SK-N-SH (cell line): ENCODE results near the gene TMEM95. TPM values are rescaled to one million over a fixed set of nuclear protein-coding genes. Genes with fewer than 3 reads are reported as not detected.

ENCODE experiments used
- CTCF ChIA-PET: fragments of 300-600, 350-600 bp; formaldehyde crosslinking; extraction: SDS; loops from one replicate; lab custom pipeline; 2021; lab: Yijun Ruan, JAX
- POLR2A ChIA-PET: fragments of 350-600 bp; sonication (Branson Sonifier 250); formaldehyde crosslinking; extraction: SDS; loops from one replicate; lab custom pipeline; 2020; ENCODE audit warnings: antibody characterized with exemption, inconsistent platforms; lab: Yijun Ruan, JAX
- DNase-seq: peaks from one replicate; pipeline ENCODE4 v3.0.0; 2012
- H2AFZ ChIP-seq: fragments of 200-600 bp; sonication (generic); 2 replicates; pipeline ENCODE4 v1.8.1; 2016; ENCODE audit warnings: antibody characterized with exemption, mild to moderate bottlenecking, low read depth
- H3F3A ChIP-seq: fragments of 200-600 bp; sonication (generic); replicated peaks from 2 replicates; pipeline ENCODE3; 2016; ENCODE audit warnings: antibody characterized with exemption, mild to moderate bottlenecking; ENCODE audit not compliant: insufficient read depth
- H3K27ac ChIP-seq, 2 experiments: fragments of 200-500 bp in 1 of 2; fragments of 200-600 bp in 1 of 2; sonication (Bioruptor generic) in 1 of 2; sonication (generic), shearing (Covaris generic) in 1 of 2; 2 replicates each; pipeline versions ENCODE4 v1.5.1 to v1.6.1; 2014 to 2016; ENCODE audit warnings: low read depth in 2 of 2, inconsistent platforms in 1 of 2, low read length in 1 of 2, mild to moderate bottlenecking in 1 of 2, mixed read lengths in 1 of 2
- H3K27me3 ChIP-seq: fragments of 200-600 bp; sonication (generic), shearing (Covaris generic); 2 replicates; pipeline ENCODE4 v1.6.1; 2016; ENCODE audit warnings: mixed run types; ENCODE audit not compliant: insufficient read depth
- H3K36me3 ChIP-seq, 2 experiments: fragments of 200-500 bp in 1 of 2; fragments of 200-600 bp in 1 of 2; sonication (Bioruptor generic) in 1 of 2; sonication (generic) in 1 of 2; replicated peaks in 1 of 2; 2 replicates each; pipeline versions ENCODE3 to v1.5.1; 2014 to 2016; ENCODE audit warnings: low read length in 1 of 2, mild to moderate bottlenecking in 1 of 2; ENCODE audit not compliant: insufficient read depth in 2 of 2, control insufficient read depth in 1 of 2
- H3K4me1 ChIP-seq, 2 experiments: fragments of 200-500 bp in 1 of 2; fragments of 200-600 bp in 1 of 2; sonication (Bioruptor generic) in 1 of 2; sonication (generic), shearing (Covaris generic) in 1 of 2; 2 replicates each; pipeline versions ENCODE4 v1.5.1 to v1.6.1; 2014 to 2016; ENCODE audit warnings: low read depth in 1 of 2, low read length in 1 of 2, mixed run types in 1 of 2; ENCODE audit not compliant: insufficient read depth in 2 of 2, control insufficient read depth in 1 of 2
- H3K4me2 ChIP-seq: fragments of 200-600 bp; sonication (generic), shearing (Covaris generic); 2 replicates; pipeline ENCODE4 v1.6.1; 2017; ENCODE audit warnings: mixed run types
- H3K4me3 ChIP-seq, 2 experiments: fragments of 200-500 bp in 1 of 2; fragments of 200-600 bp in 1 of 2; sonication (Bioruptor generic) in 1 of 2; sonication (generic), shearing (Covaris generic) in 1 of 2; 2 replicates each; pipeline versions ENCODE4 v1.5.1 to v1.8.1; 2014 to 2016; ENCODE audit warnings: low read depth in 2 of 2, inconsistent platforms in 1 of 2, low read length in 1 of 2, mild to moderate bottlenecking in 1 of 2, mixed read lengths in 1 of 2, moderate library complexity in 1 of 2
- H3K79me2 ChIP-seq: fragments of 200-600 bp; sonication (generic); 2 replicates; pipeline ENCODE4 v1.8.1; 2017; ENCODE audit warnings: mild to moderate bottlenecking; ENCODE audit not compliant: insufficient read depth
- H3K9ac ChIP-seq: fragments of 200-600 bp; sonication (generic); 2 replicates; pipeline ENCODE4 v1.6.1; 2017; ENCODE audit warnings: mixed run types
- H3K9me2 ChIP-seq: fragments of 200-600 bp; sonication (generic); 2 replicates; pipeline ENCODE4 v1.6.1; 2017; ENCODE audit warnings: mixed run types
- H3K9me3 ChIP-seq: fragments of 200-600 bp; sonication (generic); 2 replicates; pipeline ENCODE4 v1.6.1; 2017; ENCODE audit warnings: mixed run types, mild to moderate bottlenecking, moderate library complexity
- H4K20me1 ChIP-seq: fragments of 200-600 bp; sonication (generic); 2 replicates; pipeline ENCODE4 v1.6.1; 2017; ENCODE audit warnings: mild to moderate bottlenecking, mixed run types; ENCODE audit not compliant: insufficient read depth
- CTCF ChIP-seq: fragments of 200-600 bp; sonication (generic); IDR thresholded peaks from 2 replicates; pipeline ENCODE4 v1.6.1; 2017; ENCODE audit warnings: antibody characterized with exemption, mild to moderate bottlenecking, moderate library complexity
- FOSL2 ChIP-seq: IDR thresholded peaks from 2 replicates; pipeline ENCODE4 v1.4.0; 2012; ENCODE audit warnings: low read depth, mild to moderate bottlenecking, moderate library complexity, borderline replicate concordance
- FOXM1 ChIP-seq: IDR thresholded peaks from 2 replicates; pipeline ENCODE4 v1.4.0; 2012; ENCODE audit warnings: low read depth, mild to moderate bottlenecking
- IRF3 ChIP-seq: fragments of 150-350 bp; IDR thresholded peaks from 2 replicates; pipeline ENCODE4 v1.6.1; 2016; ENCODE audit warnings: mild to moderate bottlenecking, low read depth, low read length
- NRF1 ChIP-seq: IDR thresholded peaks from 2 replicates; pipeline ENCODE4 v1.6.1; 2012; ENCODE audit warnings: low read depth, mild to moderate bottlenecking, low read length
- RAD21 ChIP-seq: IDR thresholded peaks from 2 replicates; pipeline ENCODE4 v1.6.1; 2012; ENCODE audit warnings: mild to moderate bottlenecking, low read length
- RCOR1 ChIP-seq: fragments of 150-350 bp; IDR thresholded peaks from 2 replicates; pipeline ENCODE4 v1.6.1; 2017; ENCODE audit warnings: antibody characterized with exemption, low read length
- REST ChIP-seq: IDR thresholded peaks from 2 replicates; pipeline ENCODE4 v1.6.1; 2012; ENCODE audit warnings: mild to moderate bottlenecking, low read depth, low read length, moderate library complexity
- SIN3A ChIP-seq: IDR thresholded peaks from 2 replicates; pipeline ENCODE4 v1.6.1; 2012; ENCODE audit warnings: low read depth, mild to moderate bottlenecking, low read length, moderate library complexity, borderline replicate concordance
- SMC3 ChIP-seq: IDR thresholded peaks from 2 replicates; pipeline ENCODE4 v1.6.1; 2012; ENCODE audit warnings: low read depth, low read length, improper control_type of control experiment
- TCF12 ChIP-seq: IDR thresholded peaks from 2 replicates; pipeline ENCODE4 v1.4.0; 2012
- USF1 ChIP-seq: IDR thresholded peaks from 2 replicates; pipeline ENCODE4 v1.4.0; 2012; ENCODE audit warnings: low read depth, borderline replicate concordance
- WGBS: methylation state at CpG from one replicate; pipeline ENCODE4 v1.1.6; 2017; ENCODE audit warnings: low lambda C conversion rate; 5-methylcytosine and 5-hydroxymethylcytosine counted together
- polyA plus RNA-seq, 3 experiments: library from polyadenylated mRNA; depleted of rRNA; stranded (reverse); fragments of >200 nt; gene quantifications; 2 replicates each; pipeline ENCODE4 v1.2.3, GENCODE V29; 2012

Gene TMEM95
- polyA plus RNA-seq, 1 of the 3 experiments (the other 2 are of a cell fraction), result not detected

GRCh38 chr17:7355573-7355972, 617 bp downstream of the TMEM95 start:
- no peaks in the 10 kb centered on the region for H3K9me3 ChIP-seq
- peaks cover 13 to 43% of the 10 kb centered on the region in 2 experiments; a peak in 2 of 4 replicates for H3K4me1 ChIP-seq
- DNase-seq, result no peak
- TF ChIP-seq USF1, result no peak
- no peak for TF ChIP-seq SIN3A
- TF ChIP-seq SMC3, result no peak
- TF ChIP-seq RCOR1, result no peak
- TF ChIP-seq TCF12, result no peak
- no peak for TF ChIP-seq IRF3
- no peak for TF ChIP-seq FOSL2
- no peak overlapping the region for H3K4me2 ChIP-seq
- peak overlapping the region in 1 of 2 experiments; percentile 17; a peak in 1 of 4 replicates for H3K27ac ChIP-seq
- ChIA-PET CTCF (interaction anchor here (0.6 to 5.2 kb wide), 43 partner anchors 8 to 332 kb away, joined by 3 to 52 read pairs (median 6); partner anchors contain the start of genes FGF11, NEURL4, NLGN2 and PLSCR3), POLR2A (interaction anchor here (0.7 to 2.0 kb wide), 3 partner anchors 26 to 205 kb away, joined by 3 to 5 read pairs (median 3); partner anchors contain the start of gene ZBTB4)
- no peaks in the 10 kb centered on the region for H4K20me1 ChIP-seq
- H3K27me3 ChIP-seq, result no peaks in the 10 kb centered on the region
- no peak overlapping the region for H3K9ac ChIP-seq
- no peaks in the 10 kb centered on the region for H3K36me3 ChIP-seq
- H3F3A ChIP-seq, result peaks cover 5% of the 10 kb centered on the region
- WGBS, result 81% methylated on average over 8 of the region's 8 CpGs
- no peak overlapping the region for H2AFZ ChIP-seq
- peaks cover 35% of the 10 kb centered on the region for H3K79me2 ChIP-seq
- H3K4me3 ChIP-seq, result no peak overlapping the region
- H3K9me2 ChIP-seq, result no peaks in the 10 kb centered on the region

GRCh38 chr17:7356072-7356549, 1.2 kb downstream of the TMEM95 start:
- 20% methylated on average over 6 of the region's 12 CpGs for WGBS
- Histone ChIP-seq H3K4me3 (no peak overlapping the region; a peak in 1 of 4 replicates), H3K9me2 (no peaks in the 10 kb centered on the region), H3K27me3 (no peaks in the 10 kb centered on the region), H3K4me1 (peaks cover 13 to 38% of the 10 kb centered on the region in 2 experiments; a peak in 2 of 4 replicates), H3K27ac (no peak overlapping the region; a peak in 1 of 4 replicates), H2AFZ (no peak overlapping the region), H4K20me1 (no peaks in the 10 kb centered on the region), H3K79me2 (peaks cover 29% of the 10 kb centered on the region), H3K9me3 (no peaks in the 10 kb centered on the region), H3F3A (peaks cover 3% of the 10 kb centered on the region), H3K4me2 (no peak overlapping the region), H3K9ac (no peak overlapping the region), H3K36me3 (no peaks in the 10 kb centered on the region)
- TF ChIP-seq TCF12 (no peak), FOXM1 (no peak), CTCF (peak; percentile 82), REST (no peak), SIN3A (0 out of 2 replicates have a peak, but pooled peaks have one; percentile 46), SMC3 (peak; percentile 76), RAD21 (peak; percentile 86), NRF1 (no peak)
- ChIA-PET CTCF (interaction anchor here (0.6 to 5.2 kb wide), 56 partner anchors 8 to 331 kb away, joined by 3 to 52 read pairs (median 4); partner anchors contain the start of genes FGF11, NEURL4, NLGN2 and PLSCR3), POLR2A (interaction anchor here (0.7 to 0.9 kb wide), 3 partner anchors 81 to 205 kb away, joined by 3 read pairs; partner anchors contain the start of gene ZBTB4)
- DNase-seq, result peak; percentile 91
